PC-9 (cell line): ENCODE measurements around the gene DNAJA1.

Source experiments
- CTCF ChIP-seq: fragments of 200-600 bp; sonication (generic); conservative IDR thresholded peaks from 2 replicates; pipeline ENCODE4 v1.6.1; 2017; ENCODE audit warnings: mixed run types, antibody characterized with exemption, mild to moderate bottlenecking, moderate library complexity
- EZH2 ChIP-seq: fragments of 200-600 bp; sonication (generic); IDR thresholded peaks from 2 replicates; pipeline ENCODE4 v1.8.0; 2017; ENCODE audit warnings: antibody characterized with exemption, low read depth

DNA sequence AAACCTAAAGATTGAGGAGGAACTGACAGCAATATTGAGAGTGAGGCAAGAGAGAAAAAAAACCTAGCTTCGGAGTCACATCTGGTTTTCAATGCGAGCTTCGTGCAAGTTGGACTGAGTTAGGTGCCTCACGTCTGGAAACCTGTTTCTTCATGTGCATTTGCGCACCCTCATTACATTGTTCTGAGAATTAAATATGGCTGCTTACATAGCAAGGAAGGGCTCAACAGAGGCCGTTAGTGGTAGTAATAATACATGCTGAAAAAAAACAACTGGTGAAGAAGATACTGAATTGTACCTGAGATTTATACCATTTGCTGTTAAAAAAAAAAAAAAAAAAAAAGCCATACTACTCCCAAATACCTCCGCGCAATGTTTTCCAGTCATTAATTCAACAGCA lies 18.6 kb downstream of the DNAJA1 start:
- no peak for TF ChIP-seq CTCF
- TF ChIP-seq EZH2 = no peak
